LNCaP clone FGC (cell line): Measurements from ENCODE around the gene TGFB3.

ENCODE experiments used
- DNase-seq: peaks from one replicate; pipeline ENCODE4 v3.0.0-alpha.2; 2011; ENCODE audit warnings: low read depth
- H3K4me3 ChIP-seq: 2 replicates; pipeline ENCODE4 v1.5.1; 2011; ENCODE audit warnings: mild to moderate bottlenecking, low read depth, low read length, control low read depth
- TF ChIP-seq, protein P1 (sequence below): IDR thresholded peaks from 2 replicates; pipeline ENCODE4 v1.5.1; 2012; ENCODE audit warnings: mild to moderate bottlenecking; ENCODE audit not compliant: control insufficient read depth, insufficient read depth; ENCODE audit errors: extremely low read depth

TGFB3 gene

DNA sequence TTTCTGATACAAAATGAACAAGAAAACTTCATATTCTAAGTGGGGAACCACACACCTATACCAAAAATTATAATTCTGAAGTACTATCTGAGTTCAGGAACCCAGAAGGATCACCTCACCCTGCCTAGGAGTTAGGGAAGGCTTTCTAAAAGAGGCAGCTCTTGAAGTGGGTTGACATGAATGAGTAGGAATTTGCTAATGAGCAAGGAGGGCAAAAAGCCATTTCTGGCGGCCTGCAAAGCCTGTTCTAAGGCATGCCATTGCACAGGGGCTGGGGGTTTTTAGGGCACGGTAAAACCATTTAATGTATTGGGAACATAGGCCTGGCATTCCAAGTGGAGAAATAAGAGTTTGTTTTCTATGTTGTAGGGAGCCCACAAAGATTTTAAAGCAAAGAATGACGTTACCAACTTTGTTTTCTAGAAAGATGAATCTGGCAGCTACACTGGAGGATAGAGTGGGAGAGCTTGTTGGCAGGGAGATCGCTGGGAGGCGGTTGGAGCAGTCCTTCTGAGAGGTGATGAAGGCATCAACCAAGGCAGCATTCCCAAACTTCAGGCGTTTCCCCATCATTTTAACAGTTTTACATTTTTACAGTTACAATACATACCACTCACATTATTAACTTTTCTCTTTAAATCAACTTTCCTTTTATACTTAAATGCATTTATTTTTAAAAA lies 17.9 kb upstream of the TGFB3 start:
- DNase-seq: no peak
- TF ChIP-seq, protein P1, sequence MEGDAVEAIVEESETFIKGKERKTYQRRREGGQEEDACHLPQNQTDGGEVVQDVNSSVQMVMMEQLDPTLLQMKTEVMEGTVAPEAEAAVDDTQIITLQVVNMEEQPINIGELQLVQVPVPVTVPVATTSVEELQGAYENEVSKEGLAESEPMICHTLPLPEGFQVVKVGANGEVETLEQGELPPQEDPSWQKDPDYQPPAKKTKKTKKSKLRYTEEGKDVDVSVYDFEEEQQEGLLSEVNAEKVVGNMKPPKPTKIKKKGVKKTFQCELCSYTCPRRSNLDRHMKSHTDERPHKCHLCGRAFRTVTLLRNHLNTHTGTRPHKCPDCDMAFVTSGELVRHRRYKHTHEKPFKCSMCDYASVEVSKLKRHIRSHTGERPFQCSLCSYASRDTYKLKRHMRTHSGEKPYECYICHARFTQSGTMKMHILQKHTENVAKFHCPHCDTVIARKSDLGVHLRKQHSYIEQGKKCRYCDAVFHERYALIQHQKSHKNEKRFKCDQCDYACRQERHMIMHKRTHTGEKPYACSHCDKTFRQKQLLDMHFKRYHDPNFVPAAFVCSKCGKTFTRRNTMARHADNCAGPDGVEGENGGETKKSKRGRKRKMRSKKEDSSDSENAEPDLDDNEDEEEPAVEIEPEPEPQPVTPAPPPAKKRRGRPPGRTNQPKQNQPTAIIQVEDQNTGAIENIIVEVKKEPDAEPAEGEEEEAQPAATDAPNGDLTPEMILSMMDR: no peak
- H3K4me3 ChIP-seq: no peak overlapping the region

DNA sequence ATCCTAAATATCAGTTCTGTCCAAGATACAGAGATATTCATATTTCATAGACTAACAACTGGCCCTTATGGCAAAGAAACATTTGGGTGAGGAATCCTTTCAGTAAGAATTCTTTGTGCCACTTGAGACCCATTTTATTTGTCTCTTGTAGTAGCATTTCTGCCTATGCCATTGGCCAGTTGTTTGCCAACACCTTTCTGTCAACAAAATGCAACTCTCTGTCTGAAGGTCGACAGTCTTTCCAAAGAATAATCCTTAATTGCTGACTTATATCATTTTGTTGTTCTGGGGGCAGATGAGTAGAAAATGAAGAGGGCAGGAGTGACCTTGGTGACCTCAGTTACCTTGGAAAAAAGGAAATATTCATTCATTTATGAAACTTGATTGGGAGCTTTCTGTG lies 14.7 kb upstream of the TGFB3 start:
- no peak overlapping the region for H3K4me3 ChIP-seq
- TF ChIP-seq, protein P1: no peak

DNA sequence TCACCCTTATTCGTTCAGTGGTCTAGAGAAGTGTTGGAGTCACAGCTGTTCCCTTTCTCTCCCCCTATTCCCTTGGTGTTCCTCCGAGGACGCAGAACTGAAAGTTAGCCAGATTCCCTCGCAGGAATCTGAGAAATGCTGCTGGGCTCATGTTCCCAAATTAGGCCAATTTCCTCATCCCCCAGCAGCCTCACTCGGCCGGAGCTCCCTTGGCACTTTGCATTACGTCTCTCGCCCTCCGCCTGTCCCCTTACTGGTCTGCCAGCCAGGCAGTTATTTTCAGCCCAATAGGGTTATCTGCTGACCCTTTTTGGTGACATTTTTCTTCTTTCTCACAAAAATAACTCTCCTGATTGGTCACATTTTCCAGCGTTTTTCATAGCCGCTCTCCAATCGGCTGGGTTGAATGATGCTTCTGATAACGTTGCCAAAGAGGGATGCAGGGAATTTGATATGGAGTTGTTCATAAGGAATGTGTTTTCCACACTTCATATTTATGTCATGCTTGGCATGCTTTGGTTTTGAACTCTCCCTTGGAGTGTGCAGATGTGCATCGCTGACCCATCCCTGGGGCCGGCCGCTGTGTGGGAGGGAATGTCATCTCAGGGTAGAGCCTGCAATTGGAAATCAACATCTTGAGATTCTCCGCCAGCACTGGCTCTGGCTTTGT lies 13.7 kb upstream of the TGFB3 start:
- H3K4me3 ChIP-seq: no peak overlapping the region
- TF ChIP-seq, protein P1: no peak
- DNase-seq: no peak

More for the DNA sequence above, 14.7 kb upstream of the TGFB3 start:
- DNase-seq: no peak

DNA sequence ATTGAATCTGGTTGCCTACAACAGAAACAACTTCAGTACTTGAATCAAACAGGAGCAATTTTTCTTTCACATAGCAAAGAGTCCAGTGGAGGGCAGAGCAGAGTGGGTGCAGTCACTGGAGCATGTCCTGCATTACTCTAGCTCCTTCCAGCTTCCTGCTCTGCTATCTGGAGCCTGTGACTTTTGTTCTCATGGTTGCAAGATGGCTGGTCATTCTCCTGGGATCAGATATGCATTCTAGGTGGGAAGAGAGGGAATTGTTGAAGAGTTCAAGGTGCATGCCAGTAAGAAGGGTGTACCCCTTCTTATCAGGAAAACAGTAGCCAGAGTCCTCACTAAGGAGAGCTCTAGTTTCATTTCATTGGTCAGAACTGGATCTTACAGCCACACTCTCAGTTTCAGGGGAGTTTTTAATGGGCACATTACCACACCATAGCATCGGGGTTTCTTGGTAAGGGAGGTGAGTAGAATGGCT lies 11.8 kb upstream of the TGFB3 start:
- no peak overlapping the region for H3K4me3 ChIP-seq
- no peak for DNase-seq
- TF ChIP-seq, protein P1: no peak

DNA sequence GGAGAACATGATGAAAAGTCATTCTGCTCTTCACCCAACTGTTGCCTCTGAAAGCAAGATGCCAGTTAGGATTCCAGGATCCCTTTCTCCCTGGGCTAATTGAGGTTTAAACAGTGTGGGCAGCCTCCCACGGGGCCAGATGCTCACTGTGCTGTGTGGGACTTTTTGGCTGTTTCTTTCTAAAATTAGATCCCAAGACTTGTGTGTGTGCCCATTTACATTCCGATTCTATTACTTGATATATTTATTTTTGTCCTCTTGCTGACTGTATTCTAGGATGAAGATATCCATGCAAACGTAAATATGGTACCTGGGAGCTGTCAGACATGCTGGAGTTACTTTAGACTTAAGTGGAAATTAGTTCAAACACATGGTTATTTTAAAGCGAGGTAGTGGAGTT lies 10.0 kb upstream of the TGFB3 start:
- no peak for DNase-seq
- no peak overlapping the region for H3K4me3 ChIP-seq
- TF ChIP-seq, protein P1: no peak

DNA sequence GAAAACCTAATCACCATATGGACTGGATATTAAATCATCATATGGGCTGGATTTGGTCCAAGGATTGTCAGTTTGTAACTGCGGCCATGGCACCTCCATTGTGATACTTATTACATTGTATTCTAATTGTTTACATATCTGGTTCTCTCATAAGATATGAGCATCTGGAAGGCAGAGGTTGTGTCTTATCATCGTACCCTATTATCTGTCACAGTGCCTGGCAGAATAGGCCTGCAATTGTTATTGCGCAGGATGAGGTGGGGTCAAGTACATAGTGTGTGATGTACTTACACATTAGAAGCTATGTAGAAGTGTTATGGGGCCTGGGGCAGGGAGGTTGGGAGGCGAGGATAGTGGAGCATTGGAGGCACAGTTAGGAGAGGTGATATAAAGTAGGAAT lies 8.5 kb upstream of the TGFB3 start:
- TF ChIP-seq, protein P1: no peak
- DNase-seq: no peak
- H3K4me3 ChIP-seq: no peak overlapping the region
